IMR-90 (cell line): ENCODE results near the gene ARHGAP32. TPM values are rescaled to one million over a fixed set of nuclear protein-coding genes. Genes with fewer than 3 reads are reported as not detected.

Experiments used
- ATAC-seq: fragments of 200-7000 bp; cut with Tn5 transposase; 2 replicates; pipeline ENCODE4 v1.9.1; 2020; ENCODE audit warnings: low read depth, mild to moderate bottlenecking, moderate library complexity
- BruUV-seq: library from RNA; stranded (reverse); fragments of 400-500 nt; replicated peaks from 2 replicates; lab custom pipeline; 2021; lab: Mats Ljungman, UMichigan
- CTCF ChIA-PET: fragments of 300-600 bp; formaldehyde crosslinking; extraction: SDS; loops from one replicate; lab custom pipeline; 2021; ENCODE audit warnings: antibody characterized with exemption; lab: Yijun Ruan, JAX
- POLR2A ChIA-PET: fragments of 300-600 bp; sonication (Branson Sonifier 250); formaldehyde crosslinking; loops from one replicate; lab custom pipeline; 2022; ENCODE audit warnings: antibody characterized with exemption; ENCODE audit not compliant: unreplicated experiment; lab: Charles Lee
- DNase-seq: peaks from one replicate; pipeline ENCODE4 v3.0.0; 2013
- H2AFZ ChIP-seq: replicated peaks from 2 replicates; pipeline ENCODE3; 2013; ENCODE audit warnings: low read length, mild to moderate bottlenecking; ENCODE audit not compliant: poor library complexity
- H2AK5ac ChIP-seq: 2 replicates; pipeline ENCODE4 v1.6.1; 2013; ENCODE audit warnings: low read depth, low read length, inconsistent platforms
- H2AK9ac ChIP-seq: replicated peaks from 2 replicates; pipeline ENCODE3; 2013; ENCODE audit warnings: mild to moderate bottlenecking, low read depth, low read length, moderate library complexity; ENCODE audit not compliant: poor library complexity
- H2BK120ac ChIP-seq: 2 replicates; pipeline ENCODE4 v1.6.1; 2013; ENCODE audit warnings: low read depth, low read length, inconsistent platforms
- H2BK15ac ChIP-seq: 3 replicates; pipeline ENCODE4 v1.6.1; 2013; ENCODE audit warnings: low read depth, low read length, inconsistent platforms
- H2BK20ac ChIP-seq: 2 replicates; pipeline ENCODE4 v1.6.1; 2013; ENCODE audit warnings: low read depth, mild to moderate bottlenecking, inconsistent platforms, low read length, moderate library complexity
- H2BK5ac ChIP-seq: 2 replicates; pipeline ENCODE4 v1.6.1; 2013; ENCODE audit warnings: mild to moderate bottlenecking, low read depth, low read length, inconsistent platforms; ENCODE audit not compliant: poor library complexity, severe bottlenecking
- H3K14ac ChIP-seq: replicated peaks from 2 replicates; pipeline ENCODE4 v1.6.1; 2013; ENCODE audit warnings: low read depth, low read length, inconsistent platforms
- H3K18ac ChIP-seq: 2 replicates; pipeline ENCODE4 v1.6.1; 2013; ENCODE audit warnings: low read depth, low read length, control low read depth
- H3K23ac ChIP-seq: 2 replicates; pipeline ENCODE4 v1.6.1; 2013; ENCODE audit warnings: low read depth, low read length, inconsistent platforms
- H3K27ac ChIP-seq: 2 replicates; pipeline ENCODE4 v1.5.1; 2013; ENCODE audit warnings: mild to moderate bottlenecking, control low read depth, low read length; ENCODE audit not compliant: insufficient read depth
- H3K27me3 ChIP-seq: 2 replicates; pipeline ENCODE4 v1.6.1; 2013; ENCODE audit warnings: low read length; ENCODE audit not compliant: control insufficient read depth, insufficient read depth
- H3K36me3 ChIP-seq: 2 replicates; pipeline ENCODE4 v1.6.1; 2013; ENCODE audit warnings: low read length, mixed read lengths; ENCODE audit not compliant: control insufficient read depth, insufficient read depth
- H3K4ac ChIP-seq: 2 replicates; pipeline ENCODE4 v1.6.1; 2013; ENCODE audit warnings: low read depth, low read length, inconsistent platforms
- H3K4me1 ChIP-seq: 2 replicates; pipeline ENCODE4 v1.6.1; 2013; ENCODE audit warnings: low read length, mixed read lengths; ENCODE audit not compliant: control insufficient read depth, insufficient read depth
- H3K4me2 ChIP-seq: 2 replicates; pipeline ENCODE4 v1.6.1; 2013; ENCODE audit warnings: low read depth, mild to moderate bottlenecking, control low read depth, low read length, moderate library complexity
- H3K4me3 ChIP-seq: 2 replicates; pipeline ENCODE4 v1.5.1; 2013; ENCODE audit warnings: low read depth, mild to moderate bottlenecking, control low read depth, low read length, moderate library complexity; ENCODE audit not compliant: insufficient read depth
- H3K56ac ChIP-seq: 2 replicates; pipeline ENCODE4 v1.6.1; 2013; ENCODE audit warnings: low read length, inconsistent platforms; ENCODE audit not compliant: insufficient read depth; ENCODE audit errors: extremely low read depth
- H3K79me1 ChIP-seq, 2 experiments: 2 replicates each; pipeline ENCODE4 v1.6.1; 2013; ENCODE audit warnings: low read length in 2 of 2, inconsistent platforms in 1 of 2, low read depth in 1 of 2
- H3K9ac ChIP-seq: 2 replicates; pipeline ENCODE4 v1.6.1; 2013; ENCODE audit warnings: low read depth, low read length, control low read depth
- H3K9me1 ChIP-seq: 2 replicates; pipeline ENCODE4 v1.6.1; 2013; ENCODE audit warnings: low read length, inconsistent platforms; ENCODE audit not compliant: insufficient read depth
- H3K9me3 ChIP-seq: 2 replicates; pipeline ENCODE4 v1.6.1; 2013; ENCODE audit warnings: low read length; ENCODE audit not compliant: control insufficient read depth, insufficient read depth
- H4K20me1 ChIP-seq: 2 replicates; pipeline ENCODE4 v1.6.1; 2013; ENCODE audit warnings: low read length, inconsistent platforms; ENCODE audit not compliant: insufficient read depth
- H4K5ac ChIP-seq: 2 replicates; pipeline ENCODE4 v1.6.1; 2013; ENCODE audit warnings: mild to moderate bottlenecking, low read depth, low read length, control low read depth
- H4K8ac ChIP-seq, 2 experiments: 2 replicates each; pipeline ENCODE4 v1.6.1; 2013; ENCODE audit warnings: low read depth in 2 of 2, low read length in 2 of 2, control low read depth in 1 of 2, inconsistent platforms in 1 of 2
- H4K91ac ChIP-seq: 2 replicates; pipeline ENCODE4 v1.6.1; 2013; ENCODE audit warnings: low read depth, low read length, inconsistent platforms; ENCODE audit not compliant: insufficient read depth
- CHD1 ChIP-seq: IDR thresholded peaks from 2 replicates; pipeline ENCODE4 v1.6.1; 2012; ENCODE audit warnings: low read depth, low read length, improper control_type of control experiment
- SMC3 ChIP-seq: fragments of 150-350 bp; IDR thresholded peaks from 2 replicates; pipeline ENCODE4 v1.6.1; 2016; ENCODE audit warnings: low read depth, mild to moderate bottlenecking, antibody characterized with exemption, low read length, moderate library complexity
- WGBS, 2 experiments: methylation state at CpG; one replicate each; pipeline versions ENCODE4 v1.1.5 to v1.1.7; 2013; ENCODE audit warnings: missing lambda C conversion rate in 2 of 2; ENCODE audit not compliant: insufficient read length in 1 of 2; ENCODE audit errors: extremely low coverage in 2 of 2; 5-methylcytosine and 5-hydroxymethylcytosine counted together
- dilution Hi-C: fragments of 300-500 bp; cut with HindIII; formaldehyde crosslinking; loops from one replicate; pipeline ENCODE4 v1.14.3; 2018; ENCODE audit warnings: low sequenced_read_pairs; ENCODE audit not compliant: unreplicated experiment
- in situ Hi-C: fragments of 300-500 bp; cut with MboI; formaldehyde crosslinking; loops from 3 replicates; pipeline ENCODE4 v1.14.3; 2019; ENCODE audit warnings: low sequenced_read_pairs, inconsistent platforms, mixed read lengths
- intact Hi-C: fragments of 100-400 bp; cut with micrococcal nuclease; formaldehyde crosslinking; loops from 2 replicates; pipeline ENCODE4 v1.10.0; 2022
- polyA plus RNA-seq, 3 experiments: library from polyadenylated mRNA; depleted of rRNA; stranded (reverse); fragments of >200 nt; gene quantifications; 2 replicates each; pipeline ENCODE4 v1.2.3, GENCODE V29; 2012; ENCODE audit warnings: low replicate concordance in 1 of 3
- total RNA-seq: library from RNA; depleted of rRNA; stranded (reverse); fragments of >200 nt; gene quantifications from 2 replicates; pipeline ENCODE4 v1.2.3, GENCODE V29; 2012

The ARHGAP32 gene
- total and polyA plus RNA-seq, 2 of the 4 experiments (the other 2 are of a cell fraction), result 4.1 to 8.4 TPM

GRCh38 chr11:129230006-129230405 is 37.9 kb upstream of the ARHGAP32 start:
- Histone ChIP-seq H3K4me3 (no peak overlapping the region), H4K5ac (no peak overlapping the region), H4K8ac (no peak overlapping the region), H3K27ac (no peak overlapping the region), H2AK9ac (no peak overlapping the region), H3K27me3 (no peaks in the 10 kb centered on the region), H3K56ac (no peak overlapping the region), H3K4me2 (no peak overlapping the region), H2BK120ac (no peak overlapping the region), H4K20me1 (no peaks in the 10 kb centered on the region), H3K18ac (no peak overlapping the region), H3K14ac (no peak overlapping the region), H3K23ac (no peak overlapping the region), H2BK15ac (no peak overlapping the region), H4K91ac (no peak overlapping the region), H2BK5ac (no peak overlapping the region), H3K9ac (no peak overlapping the region), H3K4ac (no peak overlapping the region), H3K9me3 (0 out of 2 replicates have a peak, but pooled peaks cover 2% of the 10 kb centered on the region), H3K9me1 (no peaks in the 10 kb centered on the region), H3K79me1 (peaks cover 0 to 3% of the 10 kb centered on the region in 2 experiments; a peak in 2 of 4 replicates), H2AK5ac (no peak overlapping the region), H3K36me3 (no peaks in the 10 kb centered on the region), H3K4me1 (no peaks in the 10 kb centered on the region), H2AFZ (no peak overlapping the region), H2BK20ac (no peak overlapping the region)
- peak; percentile 12 for DNase-seq
- intact Hi-C loops, result loop anchor here (1.0 kb wide), 1 partner anchor 102 kb away; no protein-coding TSS in a partner anchor
- in situ Hi-C loops, result no loop called here
- WGBS, 2 experiments, result no CpG with 5 or more reads among the region's 6 CpGs
- TF ChIP-seq SMC3 (peak; percentile 19; the same call in 1 of the 2 replicates), CHD1 (no peak)
- ChIA-PET CTCF (no interaction called here), POLR2A (no interaction called here)
- dilution Hi-C loops, result no loop called here
- no peak for ATAC-seq
- no TSS peak for BruUV-seq
